Anterior cingulate cortex (tissue), 58 donors: ENCODE data around the gene GATA2.

Experiments used
- DNase-seq, 58 donors: peaks; one replicate each; lab custom pipeline; 2025; lab: John Stamatoyannopoulos, UW

Gene GATA2

GRCh38 chr3:128478576-128479506 lies 14.2 kb downstream of the GATA2 start:
- DNase-seq, result no peak

DNA sequence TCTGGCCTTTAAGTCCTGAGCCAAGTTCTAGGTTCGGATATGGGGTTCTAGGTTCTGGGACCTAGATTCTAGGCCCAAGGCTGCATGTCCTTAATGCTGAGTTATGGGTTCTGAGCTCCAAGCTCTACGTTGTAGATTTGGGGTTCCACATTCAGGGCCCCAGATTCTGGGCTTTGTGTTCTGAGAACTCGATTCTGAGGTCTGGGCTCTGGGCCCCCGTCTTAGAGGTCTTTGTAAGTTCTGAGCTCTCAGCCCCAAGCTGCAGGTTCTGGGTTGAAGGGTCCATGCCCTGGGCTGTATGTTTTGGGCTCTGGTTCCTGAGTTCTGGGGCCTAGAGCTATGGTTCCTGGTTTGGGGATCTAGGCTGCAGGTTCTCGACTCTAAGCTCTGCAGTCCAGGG lies 16.3 kb downstream of the GATA2 start:
- no peak for DNase-seq

- DNase-seq, result no peak
These were observed 17.6 kb downstream of the GATA2 start for GRCh38 chr3:128475355-128475754.

DNA sequence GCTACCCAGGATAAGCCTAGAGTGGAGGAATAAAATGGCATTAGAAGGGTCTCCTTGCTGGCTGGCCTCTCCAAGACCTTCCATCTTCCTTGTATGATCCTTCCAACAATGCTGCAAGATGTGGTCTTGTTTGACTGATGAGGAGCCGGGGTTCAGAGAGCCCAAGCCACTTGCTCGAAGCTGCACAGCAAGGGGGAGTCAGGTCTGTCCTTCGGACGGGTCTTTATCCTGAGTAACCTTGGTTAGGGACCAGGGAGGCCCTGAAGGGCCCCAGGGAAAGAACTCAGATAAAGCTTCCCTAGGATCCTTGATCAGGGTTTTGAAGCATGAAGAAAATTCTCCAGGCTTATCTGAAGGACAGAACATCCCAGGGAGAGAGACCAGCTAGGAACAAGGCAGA lies 19.3 kb downstream of the GATA2 start:
- DNase-seq, result no peak

DNA sequence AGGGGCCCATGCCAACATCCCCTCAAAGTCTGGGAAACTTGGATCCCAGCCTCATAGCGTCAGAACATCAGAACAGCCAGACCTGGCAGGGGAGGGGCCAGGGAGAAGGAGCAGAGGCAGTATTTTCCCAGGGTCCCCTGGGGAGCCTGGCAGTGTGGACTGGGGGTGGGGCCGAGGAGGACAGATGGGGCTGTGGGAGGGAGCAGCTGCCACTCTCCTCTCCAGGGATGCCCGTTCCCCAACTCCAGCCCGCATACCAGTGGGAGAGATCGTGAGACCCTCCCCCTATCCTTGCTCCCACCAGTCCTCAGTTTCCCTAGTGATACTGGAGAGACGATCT lies 19.9 kb downstream of the GATA2 start:
- no peak for DNase-seq

DNA sequence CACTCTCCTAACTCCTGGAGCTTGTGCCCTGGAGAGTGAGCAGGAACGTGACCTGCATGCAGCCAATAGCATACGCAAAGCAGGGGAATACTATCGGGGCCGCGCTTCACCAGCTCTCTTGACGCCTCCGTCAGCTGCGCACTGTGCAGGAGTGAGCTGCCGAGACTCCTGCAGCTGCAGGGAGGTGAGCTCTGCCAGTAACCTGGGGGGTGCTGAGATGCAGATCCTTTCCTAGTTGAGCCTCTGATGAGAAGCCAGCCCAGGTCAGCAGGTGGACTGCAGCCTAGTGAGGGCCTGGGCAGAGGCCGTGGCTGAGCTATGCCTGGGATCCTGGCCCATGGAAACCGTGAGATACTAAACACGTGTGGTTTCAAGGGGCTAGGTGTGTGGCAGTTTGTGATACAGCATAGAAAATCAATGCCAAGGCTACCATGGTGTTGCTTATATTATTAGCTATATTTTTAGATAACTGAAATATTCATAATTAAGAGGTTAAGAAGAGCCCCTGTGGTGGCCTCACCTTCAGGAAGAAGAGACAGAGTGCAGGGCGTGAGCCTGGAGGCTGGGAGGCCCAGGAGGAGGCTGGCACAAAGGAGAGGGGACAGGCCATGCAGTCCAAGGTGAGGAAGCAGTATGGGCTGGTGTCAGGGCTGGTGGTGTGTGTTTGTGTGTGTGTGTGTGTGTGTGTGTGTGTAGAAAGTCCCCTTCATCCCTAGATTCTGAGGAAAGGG lies 20.4 kb downstream of the GATA2 start:
- no peak for DNase-seq

GRCh38 chr3:128471720-128472119 lies 21.3 kb downstream of the GATA2 start:
- DNase-seq, result no peak

- DNase-seq, result no peak
These were observed 21.9 kb downstream of the GATA2 start for GRCh38 chr3:128471110-128471509.

DNA sequence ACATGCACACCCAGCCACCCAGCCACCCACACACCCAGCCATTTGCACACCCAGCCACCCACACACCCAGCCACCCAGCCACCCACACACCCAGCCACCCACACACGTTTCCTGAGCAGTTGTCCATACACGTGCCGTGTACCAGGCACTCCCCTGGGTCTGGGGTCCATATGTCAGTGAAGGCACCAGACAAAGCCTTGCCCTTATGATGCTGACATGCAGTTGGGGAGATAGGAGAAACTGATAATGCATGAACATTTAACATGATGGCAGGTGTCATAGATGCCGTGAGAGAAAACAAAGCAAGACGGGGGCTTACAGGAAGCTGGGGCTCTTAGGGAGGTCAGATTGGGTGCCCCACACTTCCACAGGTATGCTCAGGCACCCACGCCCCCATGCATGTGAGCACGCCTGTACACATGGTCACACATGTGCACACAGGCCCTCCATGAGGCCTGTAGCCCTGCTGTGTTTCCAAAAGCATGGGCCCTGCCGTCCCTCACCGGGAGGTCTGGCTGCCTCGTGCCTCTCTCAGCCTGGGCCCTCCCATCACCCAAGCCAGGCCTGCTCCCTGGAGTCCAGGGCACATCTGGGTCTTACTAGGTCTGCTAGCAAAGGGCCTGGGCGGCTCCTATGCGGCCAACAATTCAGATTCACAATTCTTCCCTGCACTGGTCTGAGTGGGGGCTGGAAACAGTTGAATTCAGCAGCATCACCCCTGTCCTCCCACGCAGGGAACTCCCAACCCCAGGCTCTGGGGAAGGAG lies 22.7 kb downstream of the GATA2 start:
- no peak for DNase-seq

DNA sequence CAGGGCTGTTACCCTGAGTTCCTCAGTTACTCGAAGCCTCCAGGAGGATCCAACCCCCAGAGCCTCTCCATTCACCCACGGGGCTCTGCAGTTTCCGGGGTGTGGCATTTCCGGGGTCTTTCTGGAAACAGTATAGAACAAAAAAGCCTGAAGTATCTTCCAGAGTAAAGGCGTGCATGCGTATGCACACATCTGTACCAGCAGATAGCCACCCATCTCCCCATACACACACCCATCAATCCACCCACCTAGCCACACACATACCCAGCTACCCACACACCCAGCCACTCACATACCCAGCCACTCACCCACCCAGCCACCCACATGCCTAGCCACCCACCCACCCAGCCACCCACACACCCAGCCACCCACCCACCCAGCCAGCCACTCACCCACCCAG lies 23.4 kb downstream of the GATA2 start:
- DNase-seq, result no peak

- no peak for DNase-seq
These were observed 24.0 kb downstream of the GATA2 start for GRCh38 chr3:128468791-128469527.

DNA sequence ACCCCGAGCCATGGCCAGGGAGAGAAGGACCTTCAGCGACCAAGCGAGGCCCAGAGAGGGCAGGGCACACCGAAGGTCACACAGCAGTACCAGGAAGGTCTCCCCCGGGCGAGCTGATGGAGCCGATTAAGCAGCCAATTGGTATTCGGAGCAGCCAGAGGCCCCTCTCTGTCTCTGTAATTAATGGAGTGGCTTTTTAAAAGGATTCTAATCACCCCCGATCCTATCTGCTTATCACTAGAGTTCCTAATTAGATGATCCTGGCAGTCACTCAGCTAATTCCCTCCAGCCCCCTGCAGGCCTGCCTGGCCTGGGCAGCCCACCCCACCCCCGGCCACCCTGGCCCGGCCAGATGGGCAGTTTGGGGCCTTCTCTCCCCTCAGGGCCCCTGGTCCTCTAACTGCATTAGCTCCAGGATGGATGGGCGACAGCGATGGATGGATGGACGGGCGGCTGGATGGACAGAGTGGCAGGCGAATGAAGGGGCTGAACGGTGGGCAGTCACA lies 24.7 kb downstream of the GATA2 start:
- DNase-seq, result no peak

DNA sequence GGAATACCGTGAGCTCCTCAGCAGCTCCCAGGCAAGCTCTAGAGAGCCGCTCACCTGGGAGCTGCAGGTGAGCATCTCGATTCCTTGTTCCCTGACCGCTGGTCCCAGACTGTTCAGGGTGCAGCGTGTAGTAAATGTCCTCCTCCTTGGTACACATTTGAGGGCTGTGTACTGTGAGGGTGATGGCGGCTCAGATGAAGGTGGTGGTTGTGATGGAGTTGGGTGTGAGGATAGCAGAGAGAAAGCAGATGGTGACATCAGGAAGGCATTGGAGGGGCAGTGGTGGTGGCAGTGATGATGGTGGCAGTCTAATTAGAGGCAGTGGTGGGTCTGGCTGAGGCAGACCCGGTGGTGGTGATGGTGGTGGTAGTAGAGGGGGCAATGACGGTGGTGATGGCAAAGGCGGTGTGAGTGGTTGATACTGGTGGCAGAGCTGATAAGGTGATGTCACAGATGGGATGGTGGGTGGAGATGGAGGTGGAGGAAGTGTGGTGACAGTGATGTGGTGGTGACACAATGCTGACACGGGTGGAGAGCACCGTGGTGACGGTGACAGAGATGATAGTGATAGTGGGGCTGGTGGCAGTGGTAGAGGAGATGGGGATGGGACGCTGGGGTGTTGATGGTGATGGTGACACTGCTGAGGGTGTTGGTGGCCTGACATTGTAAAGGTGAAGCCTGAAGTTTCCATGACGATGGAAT lies 26.0 kb downstream of the GATA2 start, which contains the start of gene DNAJB8:
DNAJB8 (minus strand) TSS at position 51 of the 702 bp plus-strand sequence. CDS start 3,645 bp downstream, outside the sequence.
- DNase-seq, result no peak

DNA sequence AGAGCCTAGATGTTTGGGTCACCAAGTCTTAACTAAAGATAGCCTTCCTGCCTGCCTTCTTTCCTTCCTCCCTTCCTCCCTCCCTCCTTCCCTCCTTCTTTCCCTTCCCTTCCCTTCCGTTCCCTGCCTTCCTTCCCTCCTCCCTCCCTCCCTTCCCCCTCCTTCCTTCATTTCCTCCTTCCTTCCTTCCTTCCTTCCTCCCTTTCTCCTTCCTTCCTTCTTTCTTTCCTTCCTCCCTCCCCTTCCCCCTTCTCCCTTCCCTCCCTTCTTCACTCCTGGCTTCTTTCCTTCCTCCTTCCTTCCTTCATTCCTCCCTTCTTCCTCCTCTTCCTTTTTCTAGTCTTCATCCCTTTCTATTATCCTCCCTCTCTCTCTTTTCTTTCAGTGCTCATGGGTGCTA lies 28.3 kb downstream of the GATA2 start:
- DNase-seq, result no peak

DNA sequence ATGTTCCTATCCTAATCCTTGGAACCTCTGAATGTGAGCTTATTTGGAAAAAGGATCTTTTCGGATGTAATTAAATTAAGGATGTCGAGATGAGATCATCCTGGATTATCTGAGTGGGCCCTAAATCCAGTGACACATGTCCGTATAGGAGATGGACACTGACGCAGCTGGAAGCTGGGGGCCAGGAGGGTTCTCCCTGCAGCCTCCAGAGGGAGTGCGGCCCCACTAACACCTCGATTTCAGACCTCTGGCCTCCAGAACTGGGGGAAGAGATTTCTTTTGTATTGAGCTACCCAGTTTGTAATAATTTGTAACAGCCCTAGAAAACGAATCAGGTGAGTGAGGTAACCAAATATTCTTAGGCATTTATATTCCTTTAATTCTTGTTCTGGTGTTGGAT lies 28.8 kb downstream of the GATA2 start:
- DNase-seq, result no peak

DNA sequence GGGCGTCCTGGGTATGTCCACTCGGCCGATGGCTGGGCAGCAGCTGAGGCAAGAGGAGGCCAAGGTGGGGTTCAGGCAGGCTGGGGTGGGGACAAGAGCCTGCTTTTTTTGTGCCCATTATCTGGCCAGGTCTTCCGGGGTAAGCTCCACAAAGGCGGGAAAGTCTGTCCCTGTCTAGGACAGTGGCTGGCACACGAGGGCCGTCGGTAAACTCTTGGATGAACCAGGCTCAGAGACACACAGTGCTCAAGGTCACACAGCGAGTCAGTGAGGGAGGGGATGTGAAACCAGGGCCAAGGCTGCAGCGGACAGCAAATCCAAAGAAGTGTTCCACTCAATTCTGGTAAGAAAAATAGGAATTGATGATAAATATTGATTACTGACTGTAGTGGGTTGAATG lies 29.2 kb downstream of the GATA2 start:
- DNase-seq, result no peak

DNA sequence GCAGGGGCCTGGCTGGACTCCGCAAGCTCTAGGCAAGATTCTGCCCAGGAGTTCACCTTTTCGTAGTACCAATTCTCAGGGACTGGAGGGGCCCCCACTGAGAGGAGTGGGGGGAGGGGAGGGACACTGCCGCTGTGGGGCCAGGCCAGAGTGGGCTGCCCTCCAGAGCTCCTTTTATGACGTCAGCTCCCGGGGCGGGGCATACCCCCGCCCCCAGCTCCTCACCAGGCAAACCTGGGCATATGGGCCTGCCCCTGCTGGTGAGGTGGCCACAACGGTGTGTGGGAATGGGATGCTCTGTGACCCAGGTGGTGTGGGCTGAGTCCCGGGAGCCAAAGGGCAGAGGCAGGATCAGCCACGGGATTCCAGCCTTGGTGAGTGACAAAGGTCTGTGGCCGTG lies 29.6 kb downstream of the GATA2 start:
- no peak for DNase-seq

GRCh38 chr3:128462931-128463330 lies 30.1 kb downstream of the GATA2 start:
- no peak for DNase-seq

- DNase-seq, result no peak
These were observed 30.6 kb downstream of the GATA2 start for GRCh38 chr3:128462341-128462910.
